ENCODE data around the gene SGIP1.

Gene SGIP1

GRCh38 chr1:66654643-66655042 lies 120.7 kb downstream of the SGIP1 start:
- no peaks in the 10 kb centered on the region for H3K27me3 ChIP-seq (ENCODE audit: insufficient read depth, low read length)

DNA sequence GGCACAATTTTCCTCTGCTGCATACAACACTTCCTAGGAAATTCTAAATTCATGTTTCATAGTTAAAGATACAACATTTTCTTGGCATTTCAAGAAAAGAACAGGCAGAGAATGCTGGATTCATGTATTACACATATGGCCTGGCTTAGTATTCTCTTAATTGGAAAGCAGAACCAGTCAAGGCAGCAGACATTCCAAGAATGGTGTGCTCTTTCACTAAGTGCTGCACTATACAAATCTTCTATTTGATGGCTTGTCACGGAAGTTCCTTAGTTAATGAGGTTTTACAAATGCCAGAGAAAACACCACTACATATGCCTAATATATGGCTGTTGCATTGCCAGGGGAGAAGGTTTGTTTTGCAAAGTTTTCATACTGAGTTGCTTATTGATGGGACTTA lies 137.5 kb downstream of the SGIP1 start:
- Histone ChIP-seq H3K27ac (ENCODE audit: low read depth, low read length, poor library complexity, severe bottlenecking) (no peak overlapping the region), H3K4me3 (ENCODE audit: low read depth, low read length, poor library complexity, severe bottlenecking) (no peak overlapping the region), H3F3A (ENCODE audit: insufficient read depth, low read length) (no peaks in the 10 kb centered on the region), H2AFZ (ENCODE audit: low read length) (no peak overlapping the region), H3K79me2 (ENCODE audit: insufficient read depth, low read length) (no peaks in the 10 kb centered on the region), H3K9me2 (ENCODE audit: low read depth, low read length) (no peaks in the 10 kb centered on the region), H3K27me3 (ENCODE audit: insufficient read depth, low read length) (no peaks in the 10 kb centered on the region), H3K4me2 (ENCODE audit: low read length) (no peak overlapping the region), H3K9ac (ENCODE audit: low read length) (no peak overlapping the region), H3K9me3 (ENCODE audit: low read length) (no peaks in the 10 kb centered on the region), H3K4me1 (ENCODE audit: insufficient read depth, low read length, severe bottlenecking) (no peaks in the 10 kb centered on the region), H4K20me1 (ENCODE audit: insufficient read depth, low read length) (no peaks in the 10 kb centered on the region), H3K36me3 (ENCODE audit: insufficient read depth, low read length) (no peaks in the 10 kb centered on the region)
- TF ChIP-seq CTCF (IDR thresholded peaks at IDR 0.05; ENCODE audit: low read length): no peak
- TF ChIP-seq EZH2 (IDR thresholded peaks at IDR 0.05; ENCODE audit: borderline replicate concordance, low read length): no peak

More at GRCh38 chr1:66654643-66655042, 120.7 kb downstream of the SGIP1 start:
- Histone ChIP-seq H3K4me3 (ENCODE audit: low read depth, low read length, poor library complexity, severe bottlenecking) (no peak overlapping the region), H3K4me1 (ENCODE audit: insufficient read depth, low read length, severe bottlenecking) (peaks cover 1% of the 10 kb centered on the region), H3K79me2 (ENCODE audit: insufficient read depth, low read length) (no peaks in the 10 kb centered on the region), H2AFZ (ENCODE audit: low read length) (no peak overlapping the region), H4K20me1 (ENCODE audit: insufficient read depth, low read length) (no peaks in the 10 kb centered on the region), H3K9me3 (ENCODE audit: low read length) (no peaks in the 10 kb centered on the region), H3K9ac (ENCODE audit: low read length) (no peak overlapping the region), H3K9me2 (ENCODE audit: low read depth, low read length) (no peaks in the 10 kb centered on the region), H3K4me2 (ENCODE audit: low read length) (no peak overlapping the region), H3K36me3 (ENCODE audit: insufficient read depth, low read length) (no peaks in the 10 kb centered on the region), H3K27ac (ENCODE audit: low read depth, low read length, poor library complexity, severe bottlenecking) (no peak overlapping the region), H3F3A (ENCODE audit: insufficient read depth, low read length) (no peaks in the 10 kb centered on the region)
- TF ChIP-seq EZH2 (IDR thresholded peaks at IDR 0.05; ENCODE audit: borderline replicate concordance, low read length): no peak
- TF ChIP-seq CTCF (IDR thresholded peaks at IDR 0.05; ENCODE audit: low read length): no peak

GRCh38 chr1:66676613-66677298 lies 142.8 kb downstream of the SGIP1 start:
- Histone ChIP-seq H3K27me3 (ENCODE audit: insufficient read depth, low read length) (no peaks in the 10 kb centered on the region), H3K4me3 (ENCODE audit: low read depth, low read length, poor library complexity, severe bottlenecking) (no peak overlapping the region), H3K9ac (ENCODE audit: low read length) (no peak overlapping the region), H3K36me3 (ENCODE audit: insufficient read depth, low read length) (no peaks in the 10 kb centered on the region), H2AFZ (ENCODE audit: low read length) (no peak overlapping the region), H3K4me1 (ENCODE audit: insufficient read depth, low read length, severe bottlenecking) (no peaks in the 10 kb centered on the region), H3K27ac (ENCODE audit: low read depth, low read length, poor library complexity, severe bottlenecking) (no peak overlapping the region), H3F3A (ENCODE audit: insufficient read depth, low read length) (no peaks in the 10 kb centered on the region), H3K9me2 (ENCODE audit: low read depth, low read length) (no peaks in the 10 kb centered on the region), H3K4me2 (ENCODE audit: low read length) (no peak overlapping the region), H4K20me1 (ENCODE audit: insufficient read depth, low read length) (no peaks in the 10 kb centered on the region), H3K79me2 (ENCODE audit: insufficient read depth, low read length) (no peaks in the 10 kb centered on the region), H3K9me3 (ENCODE audit: low read length) (no peaks in the 10 kb centered on the region)
- TF ChIP-seq CTCF (IDR thresholded peaks at IDR 0.05; ENCODE audit: low read length) (no peak), EZH2 (IDR thresholded peaks at IDR 0.05; ENCODE audit: borderline replicate concordance, low read length) (no peak)
